ENCODE data around the gene AP2B1.
"Not testable (repeated sequence)": the region's sequence is repeated elsewhere in the genome, so short reads cannot be mapped to it uniquely, and the experiment has no call there.

DNA sequence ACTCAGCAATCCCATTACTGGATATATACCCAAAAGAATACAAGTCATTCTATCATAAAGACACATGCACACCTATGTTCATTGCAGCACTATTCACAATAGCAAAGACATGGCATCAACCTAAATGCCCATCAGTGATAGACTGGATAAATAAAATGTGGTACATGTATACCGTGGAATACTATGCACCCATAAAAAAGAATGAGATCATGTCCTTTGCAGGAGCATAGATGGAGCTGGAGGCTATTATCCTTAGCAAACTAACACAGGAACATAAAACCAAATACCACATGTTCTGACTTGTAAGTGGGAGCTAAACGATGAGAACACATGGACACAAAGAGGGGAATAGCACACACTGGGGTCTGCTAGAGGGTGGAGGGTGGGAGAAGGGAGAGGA lies 116.2 kb downstream of the AP2B1 start:
- not testable (repeated sequence) for TF ChIP-seq POLR2A (IDR thresholded peaks at IDR 0.05)
- TF ChIP-seq, protein P1, sequence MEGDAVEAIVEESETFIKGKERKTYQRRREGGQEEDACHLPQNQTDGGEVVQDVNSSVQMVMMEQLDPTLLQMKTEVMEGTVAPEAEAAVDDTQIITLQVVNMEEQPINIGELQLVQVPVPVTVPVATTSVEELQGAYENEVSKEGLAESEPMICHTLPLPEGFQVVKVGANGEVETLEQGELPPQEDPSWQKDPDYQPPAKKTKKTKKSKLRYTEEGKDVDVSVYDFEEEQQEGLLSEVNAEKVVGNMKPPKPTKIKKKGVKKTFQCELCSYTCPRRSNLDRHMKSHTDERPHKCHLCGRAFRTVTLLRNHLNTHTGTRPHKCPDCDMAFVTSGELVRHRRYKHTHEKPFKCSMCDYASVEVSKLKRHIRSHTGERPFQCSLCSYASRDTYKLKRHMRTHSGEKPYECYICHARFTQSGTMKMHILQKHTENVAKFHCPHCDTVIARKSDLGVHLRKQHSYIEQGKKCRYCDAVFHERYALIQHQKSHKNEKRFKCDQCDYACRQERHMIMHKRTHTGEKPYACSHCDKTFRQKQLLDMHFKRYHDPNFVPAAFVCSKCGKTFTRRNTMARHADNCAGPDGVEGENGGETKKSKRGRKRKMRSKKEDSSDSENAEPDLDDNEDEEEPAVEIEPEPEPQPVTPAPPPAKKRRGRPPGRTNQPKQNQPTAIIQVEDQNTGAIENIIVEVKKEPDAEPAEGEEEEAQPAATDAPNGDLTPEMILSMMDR (IDR thresholded peaks at IDR 0.05): not testable (repeated sequence)

Measured in heart left ventricle (tissue), 13 donors.